ENCODE results near the gene PRAMEF20.

- no peak for TF ChIP-seq ZNF274 (IDR thresholded peaks at IDR 0.05; ENCODE audit: low read depth, low read length)
- no peak for TF ChIP-seq YY1 (IDR thresholded peaks at IDR 0.05; ENCODE audit: insufficient read depth, insufficient read length)
- no peak for TF ChIP-seq SUZ12 (IDR thresholded peaks at IDR 0.05; ENCODE audit: extremely low read depth, insufficient read depth, insufficient read length)
These were observed 22.0 kb downstream of the PRAMEF20 start for GRCh38 chr1:13432251-13432650.

All from NT2/D1 (cell line).